ENCODE results near the gene BPIFA3.

The BPIFA3 gene

DNA sequence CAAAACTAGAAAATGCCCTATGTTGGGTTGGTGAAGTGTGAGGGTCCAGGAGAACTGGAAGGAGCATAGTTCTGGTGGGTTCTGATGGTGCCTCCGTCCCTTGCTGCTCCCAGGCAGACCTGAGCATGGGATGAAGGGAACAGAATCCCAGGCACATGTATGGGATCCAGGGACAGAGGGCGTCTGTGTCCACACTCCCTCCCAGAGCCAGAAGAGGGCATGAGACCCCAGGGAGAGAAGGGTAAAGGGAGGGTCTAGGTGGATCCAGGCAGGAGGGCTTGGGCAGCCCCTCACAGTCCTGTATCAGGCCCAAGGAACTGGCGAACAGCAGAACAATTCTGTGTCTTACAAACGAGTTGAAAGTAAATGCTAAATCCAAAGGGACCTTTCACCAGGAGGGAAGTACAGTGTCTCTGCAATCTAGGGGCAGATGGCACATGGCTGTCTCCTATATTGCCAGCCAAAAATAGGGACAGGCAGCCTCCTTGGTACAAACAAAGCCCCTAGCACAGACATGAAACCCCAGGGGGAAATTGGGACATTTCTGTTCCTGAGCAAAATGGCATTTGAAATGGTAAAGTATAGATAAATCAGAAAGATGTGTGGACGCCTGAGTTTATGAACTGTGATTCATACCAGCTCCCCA lies 16.1 kb downstream of the BPIFA3 start:
- peak; percentile 27 for DNase-seq (ENCODE audit: extremely low spot score)
- POLR2A ChIA-PET: no interaction called here
- CTCF ChIA-PET: no interaction called here
- no peak for TF ChIP-seq ELF4 (IDR thresholded peaks at IDR 0.05)

DNA sequence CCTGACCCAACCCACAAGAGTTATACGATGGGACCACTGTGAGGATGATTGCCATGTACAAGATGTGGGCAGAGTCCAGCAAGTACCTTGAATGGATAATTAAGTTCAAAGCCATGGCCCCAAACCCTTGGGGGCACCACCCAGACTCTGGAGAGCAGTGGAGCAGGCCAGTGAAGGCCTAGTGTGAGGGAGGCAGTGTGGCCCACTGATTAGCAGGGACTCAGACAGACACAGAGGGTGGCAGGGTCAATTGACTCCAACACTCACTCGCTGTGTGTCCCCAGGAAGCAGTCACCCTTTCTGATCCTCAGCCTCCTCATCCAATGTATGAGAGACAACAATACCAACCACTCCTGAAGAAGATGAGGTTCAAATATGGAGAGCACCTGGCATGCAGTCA lies 16.9 kb downstream of the BPIFA3 start:
- no peak for DNase-seq (ENCODE audit: extremely low spot score)
- TF ChIP-seq ZNF384 (IDR thresholded peaks at IDR 0.05): no peak
- TF ChIP-seq FOXA1 (IDR thresholded peaks at IDR 0.05): no peak
- TF ChIP-seq ELF4 (IDR thresholded peaks at IDR 0.05): no peak
- TF ChIP-seq CTBP1 (IDR thresholded peaks at IDR 0.05; ENCODE audit: borderline replicate concordance): no peak
- no peak for TF ChIP-seq SUZ12 (IDR thresholded peaks at IDR 0.05)
- no peak for TF ChIP-seq L3MBTL2 (conservative IDR thresholded peaks at IDR 0.05)
- no peak for TF ChIP-seq SP1 (IDR thresholded peaks at IDR 0.05)
- POLR2A ChIA-PET: no interaction called here
- CTCF ChIA-PET: no interaction called here

DNA sequence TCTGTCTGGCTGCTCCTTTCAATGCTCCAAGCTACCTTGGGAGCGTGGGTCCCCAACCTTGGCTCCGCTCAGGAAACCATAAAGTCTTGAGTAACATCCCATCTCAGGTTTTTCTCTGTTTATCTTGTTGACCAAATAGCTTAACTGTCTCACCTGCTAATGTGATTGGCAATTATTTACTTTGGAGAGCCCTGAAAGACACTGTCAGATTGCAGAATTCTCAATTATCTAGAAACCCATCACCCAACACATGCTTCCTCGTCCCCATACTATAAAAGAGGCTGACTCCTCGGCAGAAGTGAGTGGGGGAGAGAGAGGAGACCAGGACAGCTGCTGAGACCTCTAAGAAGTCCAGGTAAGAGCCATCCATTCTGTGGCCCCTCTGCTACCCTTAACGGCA lies 18.5 kb downstream of the BPIFA3 start, which contains the start of gene BPIFA1:
Gene BPIFA1, plus strand, starts transcription at position 301 of the 400 bp plus-strand sequence. CDS start 1,716 bp downstream, outside the sequence.
- CTCF ChIA-PET: no interaction called here
- TF ChIP-seq BHLHE40 (IDR thresholded peaks at IDR 0.05; ENCODE audit: borderline replicate concordance) (no peak), NFRKB (IDR thresholded peaks at IDR 0.05) (no peak), L3MBTL2 (conservative IDR thresholded peaks at IDR 0.05) (no peak), HDGF (IDR thresholded peaks at IDR 0.05; ENCODE audit: borderline replicate concordance) (no peak), FOXA1 (IDR thresholded peaks at IDR 0.05) (no peak), LEF1 (IDR thresholded peaks at IDR 0.05; ENCODE audit: borderline replicate concordance) (no peak), FOXM1 (IDR thresholded peaks at IDR 0.05; ENCODE audit: borderline replicate concordance) (no peak), CTBP1 (IDR thresholded peaks at IDR 0.05; ENCODE audit: borderline replicate concordance) (no peak), ELF4 (IDR thresholded peaks at IDR 0.05) (no peak)
- TF ChIP-seq, protein P1, sequence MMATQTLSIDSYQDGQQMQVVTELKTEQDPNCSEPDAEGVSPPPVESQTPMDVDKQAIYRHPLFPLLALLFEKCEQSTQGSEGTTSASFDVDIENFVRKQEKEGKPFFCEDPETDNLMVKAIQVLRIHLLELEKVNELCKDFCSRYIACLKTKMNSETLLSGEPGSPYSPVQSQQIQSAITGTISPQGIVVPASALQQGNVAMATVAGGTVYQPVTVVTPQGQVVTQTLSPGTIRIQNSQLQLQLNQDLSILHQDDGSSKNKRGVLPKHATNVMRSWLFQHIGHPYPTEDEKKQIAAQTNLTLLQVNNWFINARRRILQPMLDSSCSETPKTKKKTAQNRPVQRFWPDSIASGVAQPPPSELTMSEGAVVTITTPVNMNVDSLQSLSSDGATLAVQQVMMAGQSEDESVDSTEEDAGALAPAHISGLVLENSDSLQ (IDR thresholded peaks at IDR 0.05): no peak
- DNase-seq (ENCODE audit: extremely low spot score): no peak
- POLR2A ChIA-PET: no interaction called here

DNA sequence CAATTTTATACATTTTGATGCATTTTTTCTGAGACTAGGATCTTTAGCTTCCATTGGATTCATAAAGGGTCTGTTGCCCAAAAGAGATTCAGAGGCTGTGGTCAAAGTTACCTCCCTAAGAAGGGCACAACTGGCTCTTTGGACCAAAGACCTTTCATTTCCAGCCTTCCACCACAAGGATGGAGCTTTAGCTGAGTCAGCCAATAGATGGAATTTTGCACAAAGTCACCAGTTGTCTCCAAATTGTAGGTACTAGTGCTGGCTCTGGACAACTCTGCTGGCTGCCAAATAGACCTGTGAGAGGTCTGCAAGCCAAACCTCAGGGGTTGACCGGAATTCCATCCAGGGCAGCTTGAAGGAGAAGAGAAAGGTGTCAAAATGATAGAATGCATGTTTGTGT lies 19.2 kb downstream of the BPIFA3 start:
- ChIA-PET POLR2A (no interaction called here), CTCF (no interaction called here)
- TF ChIP-seq HDGF (IDR thresholded peaks at IDR 0.05; ENCODE audit: borderline replicate concordance): no peak
- DNase-seq (ENCODE audit: extremely low spot score): no peak

DNA sequence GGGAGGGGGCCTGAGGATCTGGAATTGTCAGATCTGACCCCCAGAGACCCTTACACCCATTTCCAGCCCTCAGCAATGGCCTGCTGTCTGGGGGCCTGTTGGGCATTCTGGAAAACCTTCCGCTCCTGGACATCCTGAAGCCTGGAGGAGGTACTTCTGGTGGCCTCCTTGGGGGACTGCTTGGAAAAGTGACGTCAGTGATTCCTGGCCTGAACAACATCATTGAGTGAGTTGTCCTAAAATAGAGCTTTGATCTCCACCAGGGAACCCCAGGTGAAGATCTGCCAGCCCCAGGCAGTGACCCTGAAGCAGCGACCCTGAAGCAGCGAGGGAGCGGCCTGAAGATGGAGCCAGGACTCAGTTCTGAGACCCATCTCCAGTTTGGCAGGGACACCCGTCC lies 20.8 kb downstream of the BPIFA3 start:
- TF ChIP-seq ZNF384 (IDR thresholded peaks at IDR 0.05): no peak
- no peak for TF ChIP-seq LEF1 (IDR thresholded peaks at IDR 0.05; ENCODE audit: borderline replicate concordance)
- no peak for TF ChIP-seq FOXM1 (IDR thresholded peaks at IDR 0.05; ENCODE audit: borderline replicate concordance)
- TF ChIP-seq TARDBP (IDR thresholded peaks at IDR 0.05): no peak
- TF ChIP-seq FOXK2 (IDR thresholded peaks at IDR 0.05): no peak
- TF ChIP-seq, protein P1 (IDR thresholded peaks at IDR 0.05): no peak
- TF ChIP-seq ARNT (IDR thresholded peaks at IDR 0.05): no peak
- no peak for TF ChIP-seq L3MBTL2 (conservative IDR thresholded peaks at IDR 0.05)
- no peak for TF ChIP-seq CTBP1 (IDR thresholded peaks at IDR 0.05; ENCODE audit: borderline replicate concordance)
- TF ChIP-seq SP1 (IDR thresholded peaks at IDR 0.05): no peak
- TF ChIP-seq HDGF (IDR thresholded peaks at IDR 0.05; ENCODE audit: borderline replicate concordance): no peak
- TF ChIP-seq FOXA1 (IDR thresholded peaks at IDR 0.05): no peak
- TF ChIP-seq NFRKB (IDR thresholded peaks at IDR 0.05): no peak
- TF ChIP-seq ELF4 (IDR thresholded peaks at IDR 0.05): no peak
- no peak for TF ChIP-seq SUZ12 (IDR thresholded peaks at IDR 0.05)
- TF ChIP-seq BHLHE40 (IDR thresholded peaks at IDR 0.05; ENCODE audit: borderline replicate concordance): no peak
- ChIA-PET POLR2A (no interaction called here), CTCF (interaction anchor here (0.6 kb wide), 1 partner anchor 1230 kb away, joined by 3 read pairs; no protein-coding TSS in a partner anchor)
- no peak for DNase-seq (ENCODE audit: extremely low spot score)

DNA sequence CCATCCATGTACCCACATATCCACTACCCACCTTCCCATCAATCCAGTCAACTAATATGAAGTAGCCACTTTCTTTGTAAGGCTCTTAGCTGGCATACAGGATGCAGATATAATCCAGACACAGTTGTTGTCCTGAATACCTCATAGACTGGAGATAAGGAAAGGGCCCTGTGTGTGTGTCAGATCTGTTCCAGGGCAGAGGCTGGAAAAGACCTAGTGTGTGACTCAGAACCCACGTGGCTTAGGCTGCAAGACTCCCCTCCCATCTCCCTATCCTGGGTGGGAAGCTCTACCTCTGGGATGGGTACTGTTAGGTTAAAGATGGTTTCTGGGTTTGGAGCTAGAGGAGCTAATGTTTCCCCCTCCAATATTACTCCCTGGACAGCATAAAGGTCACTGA lies 22.3 kb downstream of the BPIFA3 start:
- POLR2A ChIA-PET: no interaction called here
- no peak for TF ChIP-seq L3MBTL2 (conservative IDR thresholded peaks at IDR 0.05)
- TF ChIP-seq ARNT (IDR thresholded peaks at IDR 0.05): no peak
- TF ChIP-seq NFRKB (IDR thresholded peaks at IDR 0.05): no peak
- no peak for TF ChIP-seq FOXM1 (IDR thresholded peaks at IDR 0.05; ENCODE audit: borderline replicate concordance)
- TF ChIP-seq ZNF384 (IDR thresholded peaks at IDR 0.05): no peak
- no peak for TF ChIP-seq ELF4 (IDR thresholded peaks at IDR 0.05)
- no peak for TF ChIP-seq LEF1 (IDR thresholded peaks at IDR 0.05; ENCODE audit: borderline replicate concordance)
- no peak for TF ChIP-seq HDGF (IDR thresholded peaks at IDR 0.05; ENCODE audit: borderline replicate concordance)
- TF ChIP-seq TARDBP (IDR thresholded peaks at IDR 0.05): no peak
- TF ChIP-seq, protein P1 (IDR thresholded peaks at IDR 0.05): no peak
- no peak for TF ChIP-seq CTBP1 (IDR thresholded peaks at IDR 0.05; ENCODE audit: borderline replicate concordance)
- no peak for TF ChIP-seq FOXA1 (IDR thresholded peaks at IDR 0.05)
- no peak for TF ChIP-seq FOXK2 (IDR thresholded peaks at IDR 0.05)
- no peak for TF ChIP-seq SUZ12 (IDR thresholded peaks at IDR 0.05)
- TF ChIP-seq SP1 (IDR thresholded peaks at IDR 0.05): no peak
- no peak for TF ChIP-seq BHLHE40 (IDR thresholded peaks at IDR 0.05; ENCODE audit: borderline replicate concordance)
- no peak for DNase-seq (ENCODE audit: extremely low spot score)
- CTCF ChIA-PET: no interaction called here

Measured in HEK293T (cell line).